Astrocyte (in vitro differentiated cells and primary cell): ENCODE results near the gene INHBC.

Experiments
- EZH2 ChIP-seq: IDR thresholded peaks from 2 replicates; pipeline ENCODE4 v1.6.1; 2012; ENCODE audit warnings: mild to moderate bottlenecking, low read length, inconsistent platforms; ENCODE audit not compliant: insufficient read depth
- TF ChIP-seq, protein P1 (sequence below): IDR thresholded peaks from 2 replicates; pipeline ENCODE4 v1.5.1; 2011; ENCODE audit warnings: low read depth, mild to moderate bottlenecking, inconsistent platforms, low read length, moderate library complexity; ENCODE audit not compliant: insufficient read depth

DNA sequence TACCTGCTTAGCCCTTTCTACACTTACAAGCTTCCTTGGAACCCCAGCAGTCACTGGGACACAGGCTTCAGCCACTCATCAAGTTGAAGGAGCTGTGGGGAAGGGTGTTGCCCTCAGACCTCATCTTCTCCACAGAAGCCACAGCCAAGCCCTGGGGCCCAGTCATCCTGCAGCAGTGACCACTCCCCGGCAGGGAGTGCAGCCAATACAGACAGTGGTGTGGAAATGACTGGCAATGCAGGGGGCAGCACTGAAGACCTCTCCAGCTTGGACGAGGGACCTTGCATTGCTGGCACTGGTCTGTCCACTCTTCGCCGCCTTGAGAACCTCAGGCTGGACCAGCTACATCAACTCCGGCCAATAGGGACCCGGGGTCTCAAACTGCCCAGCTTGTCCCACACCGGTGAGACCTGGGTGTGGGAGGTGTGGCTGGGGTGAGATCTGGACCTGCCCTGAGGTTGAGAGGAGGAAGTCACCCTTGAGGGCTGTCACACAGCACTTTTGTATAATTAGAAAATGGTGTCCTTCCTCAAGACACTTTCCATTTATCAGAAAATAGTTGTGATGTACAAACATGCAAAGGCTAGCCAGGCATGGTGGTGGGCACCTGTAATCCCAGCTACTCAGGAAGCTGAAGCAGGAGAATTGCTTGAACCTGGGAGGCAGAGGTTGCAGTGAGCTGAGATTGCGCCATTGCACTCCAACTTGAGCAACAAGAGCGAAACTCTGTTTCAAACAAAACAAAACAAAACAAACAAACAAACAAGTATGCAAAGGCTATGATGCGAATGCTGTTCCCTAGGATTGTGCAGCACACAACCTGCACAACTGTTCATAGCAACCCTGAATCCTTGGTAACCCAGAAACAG lies 34.9 kb downstream of the INHBC start:
- TF ChIP-seq EZH2, result no peak
- TF ChIP-seq, protein P1, sequence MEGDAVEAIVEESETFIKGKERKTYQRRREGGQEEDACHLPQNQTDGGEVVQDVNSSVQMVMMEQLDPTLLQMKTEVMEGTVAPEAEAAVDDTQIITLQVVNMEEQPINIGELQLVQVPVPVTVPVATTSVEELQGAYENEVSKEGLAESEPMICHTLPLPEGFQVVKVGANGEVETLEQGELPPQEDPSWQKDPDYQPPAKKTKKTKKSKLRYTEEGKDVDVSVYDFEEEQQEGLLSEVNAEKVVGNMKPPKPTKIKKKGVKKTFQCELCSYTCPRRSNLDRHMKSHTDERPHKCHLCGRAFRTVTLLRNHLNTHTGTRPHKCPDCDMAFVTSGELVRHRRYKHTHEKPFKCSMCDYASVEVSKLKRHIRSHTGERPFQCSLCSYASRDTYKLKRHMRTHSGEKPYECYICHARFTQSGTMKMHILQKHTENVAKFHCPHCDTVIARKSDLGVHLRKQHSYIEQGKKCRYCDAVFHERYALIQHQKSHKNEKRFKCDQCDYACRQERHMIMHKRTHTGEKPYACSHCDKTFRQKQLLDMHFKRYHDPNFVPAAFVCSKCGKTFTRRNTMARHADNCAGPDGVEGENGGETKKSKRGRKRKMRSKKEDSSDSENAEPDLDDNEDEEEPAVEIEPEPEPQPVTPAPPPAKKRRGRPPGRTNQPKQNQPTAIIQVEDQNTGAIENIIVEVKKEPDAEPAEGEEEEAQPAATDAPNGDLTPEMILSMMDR, result no peak
